Fibroblast of the aortic adventitia (primary cell): Measurements from ENCODE around the gene BARX1. TPM values are rescaled to one million over a fixed set of nuclear protein-coding genes. Genes with fewer than 3 reads are reported as not detected.
A peak's percentile ranks its signal among the peaks of the same experiment; 100 is the strongest.
"Not testable (repeated sequence)": the region's sequence is repeated elsewhere in the genome, so short reads cannot be mapped to it uniquely, and the experiment has no call there.

Experiments used
- DNase-seq: peaks from one replicate; pipeline ENCODE4 v3.0.0-alpha.2; 2010; ENCODE audit warnings: low read depth
- H3K4me3 ChIP-seq: 2 replicates; pipeline ENCODE4 v1.5.1; 2011; ENCODE audit warnings: low read depth, mild to moderate bottlenecking, control low read depth, low read length, moderate library complexity
- CTCF ChIP-seq: IDR thresholded peaks from 2 replicates; pipeline ENCODE4 v1.5.1; 2011; ENCODE audit warnings: mild to moderate bottlenecking, low read length, control low read depth, inconsistent platforms; ENCODE audit not compliant: insufficient read depth
- total RNA-seq: library from RNA; depleted of rRNA; stranded (reverse); fragments of >200 nt; gene quantifications from 2 replicates; pipeline ENCODE4 v1.2.3, GENCODE V29; 2012; ENCODE audit warnings: low replicate concordance

The BARX1 gene
- total RNA-seq, 1 donor, result 0.09 TPM

GRCh38 chr9:93976973-93977372, 21.8 kb upstream of the BARX1 start:
- no peak for DNase-seq
- no peak overlapping the region for H3K4me3 ChIP-seq
- no peak for TF ChIP-seq CTCF

DNA sequence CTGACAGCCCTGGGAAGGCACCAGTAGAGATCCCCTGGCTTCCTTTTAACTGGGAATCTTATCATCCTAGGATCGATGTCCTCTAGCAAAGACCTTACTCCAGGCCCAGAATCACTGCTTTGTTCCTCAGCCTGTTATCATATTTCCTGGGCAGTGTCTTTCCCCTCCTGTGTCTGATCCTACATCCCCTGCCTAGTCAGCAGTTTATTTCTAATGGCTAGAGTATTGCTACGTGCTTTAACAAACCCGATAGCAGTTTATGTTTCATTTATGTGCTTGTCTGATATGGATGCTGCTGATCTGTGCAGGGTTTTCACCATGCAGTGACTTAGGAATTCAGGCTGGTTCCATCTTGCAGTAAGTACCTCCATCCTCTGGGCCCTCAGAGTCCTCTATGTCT, 20.9 kb upstream of the BARX1 start:
- no peak for TF ChIP-seq CTCF
- no peak for DNase-seq
- H3K4me3 ChIP-seq, result no peak overlapping the region

- no peak for DNase-seq
- H3K4me3 ChIP-seq, result no peak overlapping the region
- TF ChIP-seq CTCF, result no peak
Observed at GRCh38 chr9:93975262-93975661, 20.1 kb upstream of the BARX1 start.

- TF ChIP-seq CTCF, result no peak
Observed at GRCh38 chr9:93974151-93974550, 19.0 kb upstream of the BARX1 start.

DNA sequence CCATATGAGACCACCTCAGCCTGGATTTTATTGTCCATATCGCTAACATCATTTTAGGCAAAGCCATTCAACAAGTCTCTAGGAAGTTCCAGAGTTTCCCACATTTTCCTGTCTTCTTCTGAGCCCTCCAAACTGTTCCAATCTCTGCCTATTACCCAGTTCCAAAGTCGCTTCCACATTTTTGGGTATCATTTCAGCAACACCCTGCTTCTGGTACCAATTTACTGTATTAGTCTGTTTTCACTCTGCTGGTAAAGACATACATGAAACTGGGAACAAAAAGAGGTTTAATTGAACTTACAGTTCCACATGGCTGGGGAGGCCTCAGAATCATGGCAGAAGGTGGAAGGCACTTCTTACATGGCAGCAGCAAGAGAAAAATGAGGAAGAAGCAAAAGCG, 17.5 kb upstream of the BARX1 start:
- not testable (repeated sequence) for DNase-seq, H3K4me3 ChIP-seq

More at GRCh38 chr9:93974151-93974550, 19.0 kb upstream of the BARX1 start:
- H3K4me3 ChIP-seq, result no peak overlapping the region
- peak; percentile 37 for DNase-seq

DNA sequence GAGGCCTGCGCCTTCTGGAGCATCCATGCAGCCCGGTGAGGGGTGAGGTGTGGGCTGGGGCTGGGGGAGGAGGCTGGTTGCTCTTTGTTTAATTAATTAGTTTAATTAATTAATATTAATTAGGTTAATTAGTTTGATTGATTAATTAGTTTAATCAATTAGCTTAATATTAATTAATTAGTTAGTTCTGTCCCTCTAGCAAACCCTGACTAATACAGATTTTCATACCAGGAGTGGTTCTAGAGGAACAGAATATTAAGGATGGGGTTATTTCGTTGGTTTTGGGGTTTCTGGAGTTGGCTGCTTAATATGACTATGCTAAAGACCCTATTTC, 14.1 kb upstream of the BARX1 start:
- no peak for TF ChIP-seq CTCF
- DNase-seq, result no peak
- no peak overlapping the region for H3K4me3 ChIP-seq

DNA sequence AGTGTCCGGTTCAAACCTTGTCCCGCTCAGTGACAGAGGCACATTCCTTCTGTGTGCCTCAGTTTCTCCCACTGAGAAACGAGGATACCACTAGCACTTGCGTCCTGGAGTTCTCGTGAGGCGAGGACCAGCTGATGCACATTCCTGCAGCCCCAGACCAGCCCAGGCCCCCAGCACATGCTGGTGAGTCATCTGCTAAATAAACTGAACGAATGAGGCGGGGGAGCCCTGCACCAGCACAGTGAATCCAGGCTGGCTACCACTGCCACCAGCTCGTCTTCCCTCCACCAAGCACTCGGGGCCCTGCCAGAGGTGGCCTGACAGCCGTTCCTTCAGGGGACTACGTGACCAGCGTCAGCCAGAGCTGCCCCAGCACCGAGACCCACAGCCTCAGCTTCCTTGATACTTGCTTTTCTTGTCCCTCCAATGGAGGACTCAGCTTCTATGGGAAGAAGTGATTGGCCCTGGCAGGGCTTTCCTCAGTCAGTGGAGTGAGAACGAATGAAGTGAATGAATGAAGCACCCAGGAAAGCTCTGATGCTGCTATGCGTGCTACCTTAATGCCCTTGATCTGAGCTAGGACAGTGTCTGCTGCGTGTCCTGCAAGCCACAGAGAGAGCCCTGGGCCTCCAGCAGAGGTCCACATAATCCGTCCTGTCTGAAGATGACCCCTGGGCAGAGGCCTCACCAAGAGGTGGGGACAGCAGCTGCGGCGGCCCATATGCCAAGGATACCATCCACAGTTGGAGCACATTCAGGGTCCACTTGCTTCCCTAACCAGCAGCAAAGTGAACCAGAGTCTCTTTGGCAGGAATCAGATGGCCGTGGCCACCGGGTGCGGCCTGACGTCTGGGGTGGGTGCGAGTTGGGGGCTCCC, 13.5 kb upstream of the BARX1 start:
- TF ChIP-seq CTCF, result no peak
- H3K4me3 ChIP-seq, result no peak overlapping the region
- no peak for DNase-seq
